ENCODE measurements around the gene HMOX2. TPM values are rescaled to one million over a fixed set of nuclear protein-coding genes. Genes with fewer than 3 reads are reported as not detected.

The HMOX2 gene
- total and polyA plus RNA-seq, 2 of the 13 experiments (the other 11 are each of a cell fraction or from before 2014, with no cell fraction given) = 60.3 to 70.4 TPM

GRCh38 chr16:4523686-4524085, 47.5 kb downstream of the HMOX2 start:
- ChIA-PET CTCF (ENCODE audit: low intra/inter-chr PET ratio, low total read pairs) (no interaction called here), POLR2A (no interaction called here)
- DNase-seq (ENCODE audit: low spot score) (no peak), FAIRE-seq (no peak), ATAC-seq (no peak)
- peaks cover 18% of the 10 kb centered on the region for H4K20me1 ChIP-seq (ENCODE audit: insufficient read depth, low read length)
- no peak overlapping the region for H3K9ac ChIP-seq (ENCODE audit: insufficient read depth, low read depth, low read length)
- no peak overlapping the region for H3K27ac ChIP-seq (ENCODE audit: extremely low read length, insufficient read depth, low read length)
- H3K4me1 ChIP-seq (ENCODE audit: insufficient read depth, low read length) = no peaks in the 10 kb centered on the region
- WGBS (ENCODE audit: low lambda C conversion rate) = 94% methylated on average over 4 of the region's 4 CpGs
- peaks cover 72% of the 10 kb centered on the region for H3K79me2 ChIP-seq (ENCODE audit: insufficient read depth, low read length)
- no peak overlapping the region for H2AFZ ChIP-seq (ENCODE audit: low read length)
- no peak overlapping the region for H3K4me2 ChIP-seq (ENCODE audit: low read depth, low read length)
- in situ Hi-C loops (cut with HindIII; ENCODE audit: extremely low pct_ligation_motif_present, low pct_unique_long_range_greater_than_20kb) = loop anchor here (25.0 kb wide), 1 partner anchor 439 kb away; the partner anchor contains the start of gene SEC14L5
- no peaks in the 10 kb centered on the region for H3K27me3 ChIP-seq (ENCODE audit: control insufficient read depth in 1 of 2, insufficient read depth in 2 of 2, low read length in 2 of 2)
- intact Hi-C loops (cut with micrococcal nuclease; ENCODE audit: unreplicated experiment) = no loop called here
- peaks cover 15 to 32% of the 10 kb centered on the region in 2 experiments; a peak in 4 of 5 replicates for H3K36me3 ChIP-seq (replicated peaks in 1 of 2; ENCODE audit: control insufficient read depth in 1 of 2, insufficient read depth in 2 of 2, low read length in 2 of 2)
- no peak overlapping the region for H3K4me3 ChIP-seq (replicated peaks in 1 of 3; ENCODE audit: insufficient read depth in 1 of 3, low read depth in 2 of 3, low read length in 3 of 3)
- BruUV-seq (replicated peaks) = no TSS peak
- TF ChIP-seq TMF1 (CRISPR knock-in tag; IDR thresholded peaks at IDR 0.05; ENCODE audit: low read depth) (no peak), ZNF709 (CRISPR knock-in tag; IDR thresholded peaks at IDR 0.05) (no peak), ZNF605 (CRISPR knock-in tag; IDR thresholded peaks at IDR 0.05) (no peak), ZNF550 (CRISPR knock-in tag; IDR thresholded peaks at IDR 0.05; ENCODE audit: borderline replicate concordance) (no peak), SP140L (CRISPR knock-in tag; IDR thresholded peaks at IDR 0.05; ENCODE audit: borderline replicate concordance) (no peak), HCFC1 (IDR thresholded peaks at IDR 0.05; ENCODE audit: low read depth, low read length) (no peak)
- H3K9me3 ChIP-seq (ENCODE audit: low read length) = no peaks in the 10 kb centered on the region

- ChIA-PET CTCF (ENCODE audit: low intra/inter-chr PET ratio, low total read pairs) (no interaction called here), POLR2A (no interaction called here)
- H3K27ac ChIP-seq (ENCODE audit: extremely low read length, insufficient read depth, low read length) = no peak overlapping the region
- H3K79me2 ChIP-seq (ENCODE audit: insufficient read depth, low read length) = peaks cover 75% of the 10 kb centered on the region
- intact Hi-C loops (cut with micrococcal nuclease; ENCODE audit: unreplicated experiment) = no loop called here
- H3K9me3 ChIP-seq (ENCODE audit: low read length) = no peaks in the 10 kb centered on the region
- no TSS peak for BruUV-seq (replicated peaks)
- peaks cover 18% of the 10 kb centered on the region for H4K20me1 ChIP-seq (ENCODE audit: insufficient read depth, low read length)
- ATAC-seq (no peak), FAIRE-seq (no peak), DNase-seq (ENCODE audit: low spot score) (no peak)
- no peaks in the 10 kb centered on the region for H3K4me1 ChIP-seq (ENCODE audit: insufficient read depth, low read length)
- no peak overlapping the region for H3K4me3 ChIP-seq (replicated peaks in 1 of 3; ENCODE audit: insufficient read depth in 1 of 3, low read depth in 2 of 3, low read length in 3 of 3)
- H3K4me2 ChIP-seq (ENCODE audit: low read depth, low read length) = no peak overlapping the region
- in situ Hi-C loops (cut with HindIII; ENCODE audit: extremely low pct_ligation_motif_present, low pct_unique_long_range_greater_than_20kb) = loop anchor here (25.0 kb wide), 1 partner anchor 438 kb away; the partner anchor contains the start of gene SEC14L5
- TF ChIP-seq ZKSCAN1 (IDR thresholded peaks at IDR 0.05; ENCODE audit: low read length) = no peak
- no peak for TF ChIP-seq ZUFSP (CRISPR knock-in tag; IDR thresholded peaks at IDR 0.05; ENCODE audit: borderline replicate concordance)
- no peak for TF ChIP-seq CBX2 (IDR thresholded peaks at IDR 0.05; ENCODE audit: low read depth, low read length)
- TF ChIP-seq CBX2 (CRISPR knock-in tag; IDR thresholded peaks at IDR 0.05; ENCODE audit: low read depth) = no peak
- TF ChIP-seq ZSCAN5A (CRISPR knock-in tag; IDR thresholded peaks at IDR 0.05; ENCODE audit: borderline replicate concordance) = no peak
- no peak for TF ChIP-seq ZNF432 (CRISPR knock-in tag; IDR thresholded peaks at IDR 0.05; ENCODE audit: borderline replicate concordance)
- no peak for TF ChIP-seq ZBTB8A (CRISPR knock-in tag; IDR thresholded peaks at IDR 0.05; ENCODE audit: borderline replicate concordance, low read depth)
- TF ChIP-seq, protein P1, sequence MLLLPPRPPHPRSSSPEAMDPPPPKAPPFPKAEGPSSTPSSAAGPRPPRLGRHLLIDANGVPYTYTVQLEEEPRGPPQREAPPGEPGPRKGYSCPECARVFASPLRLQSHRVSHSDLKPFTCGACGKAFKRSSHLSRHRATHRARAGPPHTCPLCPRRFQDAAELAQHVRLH (CRISPR knock-in tag; IDR thresholded peaks at IDR 0.05; ENCODE audit: borderline replicate concordance, low read depth) = no peak
- TF ChIP-seq SKI (IDR thresholded peaks at IDR 0.05; ENCODE audit: partially characterized antibody) = no peak
- no peak for TF ChIP-seq ZNF777 (CRISPR knock-in tag; IDR thresholded peaks at IDR 0.05)
- TF ChIP-seq PHF5A (CRISPR knock-in tag; IDR thresholded peaks at IDR 0.05; ENCODE audit: low read depth, unreplicated experiment) = no peak
- TF ChIP-seq TRIM24 (CRISPR knock-in tag; IDR thresholded peaks at IDR 0.05) = no peak
- no peak overlapping the region for H3K9ac ChIP-seq (ENCODE audit: insufficient read depth, low read depth, low read length)
- H2AFZ ChIP-seq (ENCODE audit: low read length) = no peak overlapping the region
- no peaks in the 10 kb centered on the region for H3K27me3 ChIP-seq (ENCODE audit: control insufficient read depth in 1 of 2, insufficient read depth in 2 of 2, low read length in 2 of 2)
- H3K36me3 ChIP-seq (replicated peaks in 1 of 2; ENCODE audit: control insufficient read depth in 1 of 2, insufficient read depth in 2 of 2, low read length in 2 of 2) = peaks cover 16 to 32% of the 10 kb centered on the region in 2 experiments
Measured at GRCh38 chr16:4524571-4524970, 48.4 kb downstream of the HMOX2 start.
